HepG2 (cell line): ENCODE data around the gene TRIM66. TPM values are rescaled to one million over a fixed set of nuclear protein-coding genes. Genes with fewer than 3 reads are reported as not detected.

Experiments used
- ATAC-seq: fragments of 200-7000 bp; cut with Tn5 transposase; 3 replicates; pipeline ENCODE4 v1.9.1; 2020; ENCODE audit warnings: mild to moderate bottlenecking, moderate library complexity
- BruUV-seq: library from RNA; stranded (reverse); fragments of 400-500 nt; replicated peaks from 2 replicates; lab custom pipeline; 2021; lab: Mats Ljungman, UMichigan
- CTCF ChIA-PET: fragments of 300-600 bp; formaldehyde crosslinking; extraction: SDS; loops from one replicate; lab custom pipeline; 2021; ENCODE audit warnings: low total read pairs, inconsistent platforms, low intra/inter-chr PET ratio; lab: Yijun Ruan, JAX
- POLR2A ChIA-PET: fragments of 350-600 bp; sonication (Branson Sonifier 250); formaldehyde crosslinking; loops from one replicate; lab custom pipeline; 2020; ENCODE audit warnings: antibody characterized with exemption, inconsistent platforms; lab: Yijun Ruan, JAX
- DNase-seq: peaks from one replicate; pipeline ENCODE4 v3.0.0-alpha.2; 2015; ENCODE audit warnings: low spot score
- FAIRE-seq: peaks from 3 replicates; lab custom pipeline; 2011; peaks lifted over from hg19 to GRCh38; lab: Jason Lieb, UNC
- H2AFZ ChIP-seq: one replicate; pipeline ENCODE4 v1.6.1; 2011; ENCODE audit warnings: low read length, inconsistent platforms
- H3K27ac ChIP-seq: fragments of 300-600 bp; 3 replicates; pipeline ENCODE4 v1.8.0; 2011; ENCODE audit warnings: mixed run types, mild to moderate bottlenecking, mixed read lengths, low read length, inconsistent platforms; ENCODE audit not compliant: insufficient read depth; ENCODE audit errors: extremely low read length
- H3K27me3 ChIP-seq, 2 experiments: fragments of 200-600 bp in 1 of 2; 2 replicates in 1 of 2; 3 replicates in 1 of 2; pipeline versions ENCODE4 v1.6.0 to v1.8.0; 2011; ENCODE audit warnings: low read length in 2 of 2, mild to moderate bottlenecking in 2 of 2, moderate library complexity in 2 of 2, inconsistent platforms in 1 of 2; ENCODE audit not compliant: insufficient read depth in 2 of 2, control insufficient read depth in 1 of 2
- H3K36me3 ChIP-seq, 2 experiments: fragments of 200-600 bp in 1 of 2; replicated peaks in 1 of 2; 2 replicates in 1 of 2; 3 replicates in 1 of 2; pipeline versions ENCODE4 v1.5.1 to v1.8.0; 2011; ENCODE audit warnings: low read length in 2 of 2, inconsistent platforms in 1 of 2; ENCODE audit not compliant: insufficient read depth in 2 of 2, control insufficient read depth in 1 of 2
- H3K4me1 ChIP-seq: 2 replicates; pipeline ENCODE4 v1.5.1; 2012; ENCODE audit warnings: low read length, inconsistent platforms; ENCODE audit not compliant: insufficient read depth
- H3K4me2 ChIP-seq: 2 replicates; pipeline ENCODE4 v1.6.0; 2011; ENCODE audit warnings: low read depth, low read length, inconsistent platforms
- H3K4me3 ChIP-seq, 3 experiments: fragments of 200-600 bp in 1 of 3; sonication (generic), shearing (Covaris generic) in 1 of 3; replicated peaks in 1 of 3; 2 replicates each; pipeline ENCODE4 v1.5.1; 2011 to 2016; ENCODE audit warnings: low read length in 3 of 3, inconsistent platforms in 2 of 3, low read depth in 2 of 3, mild to moderate bottlenecking in 2 of 3, control low read depth in 1 of 3, mixed read lengths in 1 of 3; ENCODE audit not compliant: insufficient read depth in 1 of 3
- H3K79me2 ChIP-seq: one replicate; pipeline ENCODE4 v1.6.1; 2011; ENCODE audit warnings: low read length, inconsistent platforms; ENCODE audit not compliant: insufficient read depth
- H3K9ac ChIP-seq: 2 replicates; pipeline ENCODE4 v1.6.0; 2011; ENCODE audit warnings: mild to moderate bottlenecking, low read depth, low read length, inconsistent platforms; ENCODE audit not compliant: insufficient read depth
- H3K9me3 ChIP-seq: 2 replicates; pipeline ENCODE4 v1.5.1; 2012; ENCODE audit warnings: mild to moderate bottlenecking, low read length
- H4K20me1 ChIP-seq: 2 replicates; pipeline ENCODE4 v1.6.0; 2011; ENCODE audit warnings: inconsistent platforms, mild to moderate bottlenecking, low read length, moderate library complexity; ENCODE audit not compliant: insufficient read depth
- HNRNPK ChIP-seq: fragments of 200-400 bp; formaldehyde crosslinking; IDR thresholded peaks from 2 replicates; pipeline ENCODE4 v1.6.1; 2018; ENCODE audit warnings: low read length, low read depth, moderate library complexity, mild to moderate bottlenecking; ENCODE audit not compliant: poor library complexity, severe bottlenecking
- IKZF1 ChIP-seq: fragments of 450-650 bp; IDR thresholded peaks from 2 replicates; pipeline ENCODE4 v1.7.1; 2016
- IRF9 ChIP-seq: sonication (generic); formaldehyde crosslinking; IDR thresholded peaks from 2 replicates; pipeline ENCODE4 v1.8.0; 2022; ENCODE audit warnings: missing genetic modification reagents, mild to moderate bottlenecking, borderline replicate concordance
- MAFF ChIP-seq: IDR thresholded peaks from 2 replicates; pipeline ENCODE4 v1.6.1; 2011; ENCODE audit warnings: low read depth, low read length, improper control_type of control experiment
- MAFK ChIP-seq, 2 experiments: IDR thresholded peaks in 1 of 2; conservative IDR thresholded peaks in 1 of 2; 2 replicates each; pipeline ENCODE4 v1.6.1; 2011; ENCODE audit warnings: improper control_type of control experiment in 2 of 2, low read length in 2 of 2
- MLX ChIP-seq: IDR thresholded peaks from 2 replicates; pipeline ENCODE4 v1.6.1; 2016
- NFE2L1 ChIP-seq: sonication (generic); formaldehyde crosslinking; IDR thresholded peaks from 2 replicates; pipeline ENCODE4 v1.4.0; 2020; ENCODE audit warnings: missing genetic modification reagents, mild to moderate bottlenecking, borderline replicate concordance
- POLR2A ChIP-seq, 2 experiments: IDR thresholded peaks; 2 replicates each; pipeline ENCODE4 v1.6.1; 2011; ENCODE audit warnings: low read depth in 2 of 2, low read length in 2 of 2, mild to moderate bottlenecking in 1 of 2, moderate library complexity in 1 of 2; ENCODE audit not compliant: insufficient read depth in 1 of 2
- POLR2AphosphoS2 ChIP-seq: IDR thresholded peaks from 2 replicates; pipeline ENCODE4 v1.6.1; 2011; ENCODE audit warnings: low read depth, low read length, improper control_type of control experiment
- RBM22 ChIP-seq: fragments of 200-400 bp; formaldehyde crosslinking; optimal IDR thresholded peaks from 2 replicates; pipeline ENCODE3; 2017; ENCODE audit warnings: mild to moderate bottlenecking, low read length, moderate library complexity
- SRF ChIP-seq: IDR thresholded peaks from 2 replicates; pipeline ENCODE4 v1.6.1; 2011; ENCODE audit warnings: mild to moderate bottlenecking, low read depth, low read length, moderate library complexity
- TBX2 ChIP-seq: sonication (generic); formaldehyde crosslinking; IDR thresholded peaks from 2 replicates; pipeline ENCODE4 v1.5.0; 2020; ENCODE audit warnings: missing genetic modification reagents, mild to moderate bottlenecking, borderline replicate concordance
- ZNF280D ChIP-seq: sonication (generic); formaldehyde crosslinking; IDR thresholded peaks from 2 replicates; pipeline ENCODE4 v1.5.1; 2020; ENCODE audit warnings: mild to moderate bottlenecking, missing genetic modification reagents
- ZNF496 ChIP-seq: sonication (generic); formaldehyde crosslinking; IDR thresholded peaks from 2 replicates; pipeline ENCODE4 v1.8.1; 2023; ENCODE audit warnings: mild to moderate bottlenecking, moderate library complexity, missing genetic modification reagents; ENCODE audit not compliant: insufficient replicate concordance
- ZNF550 ChIP-seq: sonication (generic); formaldehyde crosslinking; IDR thresholded peaks from 2 replicates; pipeline ENCODE4 v1.4.0; 2020; ENCODE audit warnings: mild to moderate bottlenecking, missing genetic modification reagents, borderline replicate concordance
- WGBS: methylation state at CpG from one replicate; pipeline ENCODE4 v1.1.6; 2017; ENCODE audit warnings: low lambda C conversion rate; 5-methylcytosine and 5-hydroxymethylcytosine counted together
- in situ Hi-C: cut with HindIII; loops from 2 replicates; pipeline ENCODE4 v1.10.0; 2017; ENCODE audit warnings: low pct_unique_long_range_greater_than_20kb; ENCODE audit not compliant: extremely low pct_ligation_motif_present
- intact Hi-C: fragments of 100-400 bp; cut with micrococcal nuclease; formaldehyde crosslinking; loops from one replicate; pipeline ENCODE4 v1.10.0; 2022; ENCODE audit not compliant: unreplicated experiment
- polyA plus RNA-seq, 8 experiments: library from polyadenylated mRNA; depleted of rRNA in 3 of 8; stranded (reverse) in 7 of 8; unstranded in 1 of 8; fragments of >200 nt; fragmentation: Illumina TruSeq in 4 of 8; extraction: Trizol in 4 of 8; gene quantifications; 2 replicates each; pipeline versions ENCODE4 v1.2.1 to v1.2.3, GENCODE V29; 2011 to 2016; ENCODE audit warnings: low read depth in 4 of 8, missing spikeins in 1 of 8, mixed read lengths in 1 of 8; ENCODE audit not compliant: insufficient read depth in 1 of 8
- total RNA-seq, 5 experiments: library from RNA; depleted of rRNA; stranded (reverse); fragments of >200 nt; fragmentation: Illumina TruSeq; extraction: Trizol; gene quantifications; 2 replicates each; pipeline ENCODE4 v1.2.3, GENCODE V29; 2016; ENCODE audit warnings: low read depth in 1 of 5

The TRIM66 gene
- total and polyA plus RNA-seq, 2 of the 13 experiments (the other 11 are each of a cell fraction or from before 2014, with no cell fraction given): 4.9 to 6.1 TPM

GRCh38 chr11:8690374-8691342 lies 8.2 kb upstream of the TRIM66 start:
- no peak overlapping the region for H3K27ac ChIP-seq
- no peaks in the 10 kb centered on the region for H3K27me3 ChIP-seq
- no peaks in the 10 kb centered on the region for H3K9me3 ChIP-seq
- FAIRE-seq (no peak), ATAC-seq (no peak), DNase-seq (no peak)
- POLR2A ChIA-PET: interaction anchor here (1.2 to 2.5 kb wide), 2 partner anchors 27 to 58 kb away, joined by 3 to 10 read pairs; no protein-coding TSS in a partner anchor
- H3K4me3 ChIP-seq: no peak overlapping the region
- no peak for TF ChIP-seq MLX
- TF ChIP-seq IKZF1: no peak
- TF ChIP-seq ZNF550 (CRISPR knock-in tag): no peak
- TF ChIP-seq SRF: no peak
- TF ChIP-seq IRF9 (CRISPR knock-in tag): no peak
- no peak for TF ChIP-seq ZNF280D (CRISPR knock-in tag)
- no peak for TF ChIP-seq TBX2 (CRISPR knock-in tag)
- peak; percentile 31 for TF ChIP-seq RBM22
- TF ChIP-seq HNRNPK: no peak
- TF ChIP-seq POLR2AphosphoS2: peak; percentile 85
- TF ChIP-seq MAFK (conservative IDR thresholded peaks at IDR 0.05 in 1 of 2, IDR thresholded peaks at IDR 0.05 in 1 of 2; ENCODE audit: low read length in 2 of 2): peak; percentile 33 to 68; a peak in 2 of 4 replicates
- peak in 1 of 2 experiments; percentile 38; a peak in 2 of 4 replicates for TF ChIP-seq POLR2A (IDR thresholded peaks at IDR 0.05; ENCODE audit: insufficient read depth in 1 of 2, low read depth in 2 of 2, low read length in 2 of 2)
- no peak for TF ChIP-seq NFE2L1 (CRISPR knock-in tag)
- peak; percentile 38; the same call in 1 of the 2 replicates for TF ChIP-seq MAFF
- no peak for TF ChIP-seq ZNF496
- intact Hi-C loops: loop anchor here (10.0 kb wide), 1 partner anchor 64 kb away; no protein-coding TSS in a partner anchor
- no peak overlapping the region for H2AFZ ChIP-seq
- no peak overlapping the region for H3K4me2 ChIP-seq
- in situ Hi-C loops: loop anchor here (25.0 kb wide), 1 partner anchor 272 kb away; the partner anchor contains the start of gene TMEM9B
- H3K9ac ChIP-seq: no peak overlapping the region
- no TSS peak for BruUV-seq
- CTCF ChIA-PET: no interaction called here
- H4K20me1 ChIP-seq: peaks cover 2% of the 10 kb centered on the region
- peaks cover 42% of the 10 kb centered on the region for H3K4me1 ChIP-seq
- 92% methylated on average over 4 of the region's 4 CpGs for WGBS
- peaks cover 12 to 39% of the 10 kb centered on the region in 2 experiments for H3K36me3 ChIP-seq
- H3K79me2 ChIP-seq: no peaks in the 10 kb centered on the region
